HepG2 (cell line): ENCODE results near the gene STX4. TPM values are rescaled to one million over a fixed set of nuclear protein-coding genes. Genes with fewer than 3 reads are reported as not detected.

ENCODE experiments used
- ATF1 ChIP-seq: IDR thresholded peaks from 2 replicates; pipeline ENCODE4 v1.6.1; 2016; ENCODE audit warnings: mild to moderate bottlenecking, control low read depth
- HDAC1 ChIP-seq: sonication (generic); formaldehyde crosslinking; IDR thresholded peaks from 2 replicates; pipeline ENCODE4 v1.5.1; 2020; ENCODE audit warnings: mild to moderate bottlenecking, missing genetic modification reagents
- MLXIP ChIP-seq: sonication (generic); formaldehyde crosslinking; IDR thresholded peaks from 2 replicates; pipeline ENCODE4 v1.9.0; 2021; ENCODE audit warnings: missing genetic modification reagents, borderline replicate concordance
- PRPF4 ChIP-seq: fragments of 200-400 bp; formaldehyde crosslinking; IDR thresholded peaks from 2 replicates; pipeline ENCODE4 v1.6.1; 2016; ENCODE audit warnings: low read length, low read depth; ENCODE audit not compliant: poor library complexity, severe bottlenecking
- RBM22 ChIP-seq: fragments of 200-400 bp; formaldehyde crosslinking; optimal IDR thresholded peaks from 2 replicates; pipeline ENCODE3; 2017; ENCODE audit warnings: mild to moderate bottlenecking, low read length, moderate library complexity
- ZBTB20 ChIP-seq: sonication (generic); formaldehyde crosslinking; IDR thresholded peaks from 2 replicates; pipeline ENCODE4 v1.8.1; 2023; ENCODE audit warnings: missing genetic modification reagents, low read depth, mild to moderate bottlenecking, borderline replicate concordance
- ZNF18 ChIP-seq: sonication (generic); formaldehyde crosslinking; IDR thresholded peaks from 2 replicates; pipeline ENCODE4 v1.8.0; 2022; ENCODE audit warnings: mild to moderate bottlenecking, missing genetic modification reagents; ENCODE audit not compliant: insufficient replicate concordance
- ZNF282 ChIP-seq: fragments of 450-650 bp; IDR thresholded peaks from 2 replicates; pipeline ENCODE4 v1.6.1; 2018; ENCODE audit not compliant: partially characterized antibody
- ZNF317 ChIP-seq: sonication (generic); formaldehyde crosslinking; IDR thresholded peaks from 2 replicates; pipeline ENCODE4 v1.5.0; 2020; ENCODE audit warnings: mild to moderate bottlenecking, missing genetic modification reagents
- ZNF431 ChIP-seq: sonication (generic); formaldehyde crosslinking; IDR thresholded peaks from 2 replicates; pipeline ENCODE4 v1.9.0; 2022; ENCODE audit warnings: missing genetic modification reagents, low read depth, mild to moderate bottlenecking, borderline replicate concordance
- ZNF512B ChIP-seq: sonication (generic); formaldehyde crosslinking; IDR thresholded peaks from 2 replicates; pipeline ENCODE4 v1.5.1; 2020; ENCODE audit warnings: missing genetic modification reagents, mild to moderate bottlenecking, borderline replicate concordance
- polyA plus RNA-seq, 8 experiments: library from polyadenylated mRNA; depleted of rRNA in 3 of 8; stranded (reverse) in 7 of 8; unstranded in 1 of 8; fragments of >200 nt; fragmentation: Illumina TruSeq in 4 of 8; extraction: Trizol in 4 of 8; gene quantifications; 2 replicates each; pipeline versions ENCODE4 v1.2.1 to v1.2.3, GENCODE V29; 2011 to 2016; ENCODE audit warnings: low read depth in 4 of 8, missing spikeins in 1 of 8, mixed read lengths in 1 of 8; ENCODE audit not compliant: insufficient read depth in 1 of 8
- total RNA-seq, 5 experiments: library from RNA; depleted of rRNA; stranded (reverse); fragments of >200 nt; fragmentation: Illumina TruSeq; extraction: Trizol; gene quantifications; 2 replicates each; pipeline ENCODE4 v1.2.3, GENCODE V29; 2016; ENCODE audit warnings: low read depth in 1 of 5
- TF ChIP-seq, protein P1 (sequence below): sonication (generic); formaldehyde crosslinking; IDR thresholded peaks from 2 replicates; pipeline ENCODE4 v1.4.0; 2020; ENCODE audit warnings: missing genetic modification reagents, borderline replicate concordance
- TF ChIP-seq, protein P2 (sequence below): sonication (generic); formaldehyde crosslinking; IDR thresholded peaks from 2 replicates; pipeline ENCODE4 v1.5.1; 2020; ENCODE audit warnings: missing genetic modification reagents, mild to moderate bottlenecking, borderline replicate concordance

STX4 gene
- total and polyA plus RNA-seq, 2 of the 13 experiments (the other 11 are each of a cell fraction or from before 2014, with no cell fraction given): 29.2 to 34.6 TPM

- TF ChIP-seq MLXIP (CRISPR knock-in tag): no peak
- no peak for TF ChIP-seq RBM22
- TF ChIP-seq ZNF18 (CRISPR knock-in tag): no peak
- TF ChIP-seq ZNF282: no peak
- TF ChIP-seq ZNF431: 0 out of 2 replicates have a peak, but pooled peaks have one; percentile 58
- TF ChIP-seq ZBTB20 (CRISPR knock-in tag): 0 out of 2 replicates have a peak, but pooled peaks have one; percentile 68
- TF ChIP-seq, protein P1, sequence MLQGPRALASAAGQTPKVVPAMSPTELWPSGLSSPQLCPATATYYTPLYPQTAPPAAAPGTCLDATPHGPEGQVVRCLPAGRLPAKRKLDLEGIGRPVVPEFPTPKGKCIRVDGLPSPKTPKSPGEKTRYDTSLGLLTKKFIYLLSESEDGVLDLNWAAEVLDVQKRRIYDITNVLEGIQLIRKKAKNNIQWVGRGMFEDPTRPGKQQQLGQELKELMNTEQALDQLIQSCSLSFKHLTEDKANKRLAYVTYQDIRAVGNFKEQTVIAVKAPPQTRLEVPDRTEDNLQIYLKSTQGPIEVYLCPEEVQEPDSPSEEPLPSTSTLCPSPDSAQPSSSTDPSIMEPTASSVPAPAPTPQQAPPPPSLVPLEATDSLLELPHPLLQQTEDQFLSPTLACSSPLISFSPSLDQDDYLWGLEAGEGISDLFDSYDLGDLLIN: no peak
- TF ChIP-seq HDAC1 (CRISPR knock-in tag): peak; percentile 64
- no peak for TF ChIP-seq PRPF4
- TF ChIP-seq, protein P2, sequence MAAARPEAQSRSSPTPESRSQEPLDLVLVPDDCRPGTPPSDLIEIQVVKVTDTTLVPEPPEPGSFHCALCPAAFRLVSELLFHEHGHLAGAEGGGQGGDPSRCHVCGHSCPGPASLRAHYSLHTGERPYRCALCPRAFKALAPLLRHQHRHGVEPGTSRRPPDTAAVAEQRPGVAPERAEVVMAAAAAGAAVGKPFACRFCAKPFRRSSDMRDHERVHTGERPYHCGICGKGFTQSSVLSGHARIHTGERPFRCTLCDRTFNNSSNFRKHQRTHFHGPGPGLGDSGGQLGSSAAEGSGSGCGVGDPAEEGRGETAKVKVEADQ (CRISPR knock-in tag): peak; percentile 82; the same call in 1 of the 2 replicates
- no peak for TF ChIP-seq ATF1 (CRISPR knock-in tag)
- no peak for TF ChIP-seq ZNF512B
- peak; percentile 84 for TF ChIP-seq ZNF317 (CRISPR knock-in tag)
These were observed 34.3 kb upstream of the STX4 start (continued) for GRCh38 chr16:30998852-30999761.
